GM23338 (cell line): Measurements from ENCODE around the gene NAPA. TPM values are rescaled to one million over a fixed set of nuclear protein-coding genes. Genes with fewer than 3 reads are reported as not detected.

Source experiments
- ATAC-seq: fragments of 200-7000 bp; cut with Tn5 transposase; 3 replicates; pipeline ENCODE4 v1.9.1; 2020
- DNase-seq: peaks from one replicate; pipeline ENCODE4 v3.0.0-alpha.2; 2015; ENCODE audit warnings: low spot score
- H2AFZ ChIP-seq: fragments of 200-600 bp; sonication (generic); 2 replicates; pipeline ENCODE4 v1.8.0; 2016; ENCODE audit warnings: antibody characterized with exemption, mild to moderate bottlenecking, moderate library complexity
- H3F3A ChIP-seq: fragments of 200-600 bp; sonication (generic); replicated peaks from 2 replicates; pipeline ENCODE4 v1.8.0; 2017; ENCODE audit warnings: antibody characterized with exemption, mixed run types, low read depth
- H3K27ac ChIP-seq: fragments of 200-600 bp; sonication (generic); 2 replicates; pipeline ENCODE4 v1.6.1; 2016; ENCODE audit warnings: low read depth
- H3K27me3 ChIP-seq: fragments of 200-600 bp; sonication (generic); 2 replicates; pipeline ENCODE4 v1.8.0; 2016; ENCODE audit warnings: mild to moderate bottlenecking, mixed run types, moderate library complexity; ENCODE audit not compliant: insufficient read depth
- H3K36me3 ChIP-seq: fragments of 200-600 bp; sonication (generic); 2 replicates; pipeline ENCODE4 v1.8.0; 2016; ENCODE audit warnings: mild to moderate bottlenecking; ENCODE audit not compliant: insufficient read depth
- H3K4me1 ChIP-seq: fragments of 200-600 bp; sonication (generic); 2 replicates; pipeline ENCODE4 v1.8.0; 2016; ENCODE audit warnings: mild to moderate bottlenecking, moderate library complexity; ENCODE audit not compliant: insufficient read depth
- H3K4me2 ChIP-seq: fragments of 200-600 bp; sonication (generic); 2 replicates; pipeline ENCODE4 v1.7.1; 2017; ENCODE audit warnings: mixed run types
- H3K4me3 ChIP-seq: fragments of 200-600 bp; sonication (generic); 2 replicates; pipeline ENCODE4 v1.6.1; 2016; ENCODE audit warnings: mixed run types
- H3K79me2 ChIP-seq: fragments of 200-600 bp; sonication (generic); replicated peaks from 2 replicates; pipeline ENCODE4 v1.8.0; 2017; ENCODE audit warnings: mild to moderate bottlenecking; ENCODE audit not compliant: insufficient read depth
- H3K9me2 ChIP-seq: fragments of 200-600 bp; sonication (generic); 2 replicates; pipeline ENCODE4 v1.8.0; 2017; ENCODE audit not compliant: insufficient read depth
- H4K20me1 ChIP-seq: fragments of 200-600 bp; sonication (generic); replicated peaks from 2 replicates; pipeline ENCODE4 v1.8.0; 2017; ENCODE audit warnings: mild to moderate bottlenecking; ENCODE audit not compliant: insufficient read depth
- H3K27ac Mint-ChIP-seq: 2 replicates; pipeline ENCODE4 v1.8.0; 2020; ENCODE audit warnings: inconsistent platforms, mild to moderate bottlenecking, moderate library complexity, mixed read lengths
- H3K27me3 Mint-ChIP-seq: 3 replicates; pipeline ENCODE4 v1.8.0; 2022; ENCODE audit warnings: low read depth, mild to moderate bottlenecking, moderate library complexity, mixed read lengths, inconsistent platforms; ENCODE audit not compliant: insufficient read depth, poor library complexity
- H3K36me3 Mint-ChIP-seq: 3 replicates; pipeline ENCODE4 v1.8.0; 2021; ENCODE audit warnings: low read depth, mild to moderate bottlenecking, inconsistent platforms, moderate library complexity, mixed read lengths
- H3K4me1 Mint-ChIP-seq: 3 replicates; pipeline ENCODE4 v1.8.0; 2020; ENCODE audit warnings: mild to moderate bottlenecking, inconsistent platforms, mixed read lengths
- H3K4me3 Mint-ChIP-seq: 3 replicates; pipeline ENCODE4 v1.8.0; 2021; ENCODE audit warnings: moderate library complexity, mild to moderate bottlenecking, inconsistent platforms, mixed read lengths
- H3K9me3 Mint-ChIP-seq: 3 replicates; pipeline ENCODE4 v1.8.0; 2020; ENCODE audit warnings: moderate library complexity, mild to moderate bottlenecking, inconsistent platforms, mixed read lengths
- CREB1 ChIP-seq: fragments of 250-450 bp; sonication (Bioruptor Pico); IDR thresholded peaks from 2 replicates; pipeline ENCODE4 v1.5.0; 2020; ENCODE audit warnings: low read depth, mild to moderate bottlenecking, moderate library complexity
- CTCF ChIP-seq, 2 experiments: fragments of 200-600 bp in 1 of 2; sonication (generic) in 1 of 2; conservative IDR thresholded peaks; 2 replicates each; pipeline versions ENCODE4 v1.5.1 to v1.6.1; 2016 to 2017; ENCODE audit warnings: antibody characterized with exemption in 2 of 2, low read depth in 2 of 2, mild to moderate bottlenecking in 2 of 2, moderate library complexity in 1 of 2
- ETS1 ChIP-seq: IDR thresholded peaks from 2 replicates; pipeline ENCODE4 v1.6.1; 2016; ENCODE audit warnings: antibody characterized with exemption
- EZH2 ChIP-seq: fragments of 200-600 bp; sonication (generic); IDR thresholded peaks from one replicate; pipeline ENCODE4 v1.8.0; 2017; ENCODE audit warnings: antibody characterized with exemption, mild to moderate bottlenecking, low read depth; ENCODE audit not compliant: unreplicated experiment
- EZH2phosphoT487 ChIP-seq: fragments of 200-600 bp; sonication (generic); IDR thresholded peaks from one replicate; pipeline ENCODE4 v1.8.1; 2018; ENCODE audit warnings: antibody characterized with exemption; ENCODE audit not compliant: unreplicated experiment
- JUNB ChIP-seq: IDR thresholded peaks from one replicate; pipeline ENCODE4 v1.6.1; 2016; ENCODE audit warnings: antibody characterized with exemption; ENCODE audit not compliant: unreplicated experiment
- NANOG ChIP-seq: IDR thresholded peaks from 2 replicates; pipeline ENCODE4 v1.6.1; 2016; ENCODE audit warnings: antibody characterized with exemption, borderline replicate concordance
- POLR2AphosphoS5 ChIP-seq: IDR thresholded peaks from 2 replicates; pipeline ENCODE4 v1.6.1; 2016; ENCODE audit warnings: antibody characterized with exemption, low read depth
- REST ChIP-seq: IDR thresholded peaks from one replicate; pipeline ENCODE4 v1.6.1; 2018; ENCODE audit warnings: antibody characterized with exemption; ENCODE audit not compliant: unreplicated experiment
- STAT1 ChIP-seq: IDR thresholded peaks from one replicate; pipeline ENCODE4 v1.6.1; 2016; ENCODE audit warnings: antibody characterized with exemption; ENCODE audit not compliant: unreplicated experiment
- ZNF114 ChIP-seq: fragments of 250-450 bp; sonication (Bioruptor Pico); IDR thresholded peaks from 2 replicates; pipeline ENCODE4 v1.5.0; 2020; ENCODE audit warnings: mild to moderate bottlenecking, moderate library complexity
- ZNF331 ChIP-seq: fragments of 250-450 bp; sonication (Bioruptor Pico); IDR thresholded peaks from 2 replicates; pipeline ENCODE4 v1.5.0; 2020; ENCODE audit warnings: low read depth, mild to moderate bottlenecking, moderate library complexity
- ZNF462 ChIP-seq: fragments of 250-450 bp; sonication (Bioruptor Pico); IDR thresholded peaks from 2 replicates; pipeline ENCODE4 v1.5.0; 2020; ENCODE audit warnings: mild to moderate bottlenecking, moderate library complexity
- polyA plus RNA-seq: library from polyadenylated mRNA; unstranded; fragments of >200 nt; fragmentation: Nextera tagmentation; extraction: Ambion mirVana; gene quantifications from 2 replicates; pipeline ENCODE4 v1.2.1, GENCODE V29; 2016
- total RNA-seq: library from RNA; depleted of rRNA; stranded (reverse); fragments of >200 nt; shearing (Covaris generic); gene quantifications from 2 replicates; pipeline ENCODE4 v1.2.3, GENCODE V29; 2014

The NAPA gene
- total and polyA plus RNA-seq, 2 experiments from 2014 or later: 52.0 to 72.1 TPM

GRCh38 chr19:47492137-47492533 is 22.7 kb downstream of the NAPA start:
- Histone ChIP-seq H3K9me2 (no peaks in the 10 kb centered on the region), H3K4me2 (no peak overlapping the region), H3K4me3 (no peak overlapping the region), H4K20me1 (no peaks in the 10 kb centered on the region), H3K36me3 (no peaks in the 10 kb centered on the region), H3K4me1 (no peaks in the 10 kb centered on the region; the same call in 1 of the 2 replicates), H3K79me2 (no peaks in the 10 kb centered on the region), H3F3A (no peaks in the 10 kb centered on the region), H3K27me3 (no peaks in the 10 kb centered on the region), H2AFZ (no peak overlapping the region), H3K27ac (no peak overlapping the region)
- Mint-ChIP-seq H3K36me3 (peaks cover 9% of the 10 kb centered on the region; the same call in 2 of the 3 replicates), H3K27me3 (peaks cover 12% of the 10 kb centered on the region), H3K4me1 (peaks cover 20% of the 10 kb centered on the region), H3K27ac (no peak overlapping the region), H3K9me3 (no peaks in the 10 kb centered on the region), H3K4me3 (no peak overlapping the region)
- DNase-seq (no peak), ATAC-seq (no peak)
- TF ChIP-seq EZH2phosphoT487 (no peak), ZNF114 (CRISPR knock-in tag) (no peak), STAT1 (no peak), CREB1 (CRISPR knock-in tag) (no peak), POLR2AphosphoS5 (no peak), CTCF (conservative IDR thresholded peaks at IDR 0.05; ENCODE audit: low read depth in 2 of 2) (no peak), ZNF331 (CRISPR knock-in tag) (no peak), NANOG (no peak), JUNB (no peak), EZH2 (no peak), ETS1 (no peak), REST (no peak), ZNF462 (CRISPR knock-in tag) (no peak)
